A673 (cell line): ENCODE measurements around the gene AMTN. TPM values are rescaled to one million over a fixed set of nuclear protein-coding genes. Genes with fewer than 3 reads are reported as not detected.
"Not testable (repeated sequence)": the region's sequence is repeated elsewhere in the genome, so short reads cannot be mapped to it uniquely, and the experiment has no call there.

Experiments
- BruUV-seq: library from RNA; stranded (reverse); fragments of 400-500 nt; replicated peaks from 2 replicates; lab custom pipeline; 2021; lab: Mats Ljungman, UMichigan
- CTCF ChIA-PET: fragments of 300-600 bp; sonication (Branson Sonifier 250); formaldehyde crosslinking; loops from one replicate; lab custom pipeline; 2022; ENCODE audit warnings: antibody characterized with exemption; lab: Charles Lee
- POLR2A ChIA-PET: fragments of 300-600 bp; sonication (Branson Sonifier 250); formaldehyde crosslinking; loops from one replicate; lab custom pipeline; 2022; ENCODE audit warnings: antibody characterized with exemption; ENCODE audit not compliant: low non-redundant PET; lab: Charles Lee
- DNase-seq: peaks from one replicate; pipeline ENCODE4 v3.0.0-alpha.2; 2015; ENCODE audit warnings: low spot score
- H3K27ac ChIP-seq: fragments of 200-600 bp; sonication (generic); 2 replicates; pipeline ENCODE4 v1.5.1; 2016; ENCODE audit warnings: mixed run types, low read depth, mild to moderate bottlenecking, mixed read lengths, antibody characterized with exemption, low read length; ENCODE audit not compliant: poor library complexity, severe bottlenecking
- H3K27me3 ChIP-seq: fragments of 200-600 bp; sonication (generic); replicated peaks from 2 replicates; pipeline ENCODE4 v1.6.1; 2017; ENCODE audit warnings: mixed run types, low read depth, mild to moderate bottlenecking, mixed read lengths, antibody characterized with exemption, low read length; ENCODE audit not compliant: insufficient read depth, poor library complexity
- H3K36me3 ChIP-seq: fragments of 200-600 bp; sonication (generic); 2 replicates; pipeline ENCODE4 v1.6.1; 2016; ENCODE audit warnings: mixed run types, mild to moderate bottlenecking, mixed read lengths, antibody characterized with exemption, low read length; ENCODE audit not compliant: insufficient read depth, poor library complexity, severe bottlenecking
- H3K4me1 ChIP-seq: fragments of 200-600 bp; sonication (generic); 2 replicates; pipeline ENCODE4 v1.6.1; 2017; ENCODE audit warnings: mixed run types, mild to moderate bottlenecking, mixed read lengths, antibody characterized with exemption, low read length; ENCODE audit not compliant: insufficient read depth, poor library complexity, severe bottlenecking
- H3K4me3 ChIP-seq: fragments of 200-600 bp; sonication (generic); 2 replicates; pipeline ENCODE4 v1.5.1; 2016; ENCODE audit warnings: low read depth, mixed run types, mild to moderate bottlenecking, mixed read lengths, low read length; ENCODE audit not compliant: poor library complexity, severe bottlenecking
- H3K9me3 ChIP-seq: fragments of 200-600 bp; sonication (generic); 2 replicates; pipeline ENCODE4 v1.6.1; 2016; ENCODE audit warnings: mixed run types, low read depth, mild to moderate bottlenecking, mixed read lengths, antibody characterized with exemption, low read length; ENCODE audit not compliant: poor library complexity, severe bottlenecking
- CTCF ChIP-seq: fragments of 300-800, 200-600 bp; sonication (generic); conservative IDR thresholded peaks from 2 replicates; pipeline ENCODE4 v1.5.1; 2017; ENCODE audit warnings: low read depth, mild to moderate bottlenecking, antibody characterized with exemption, low read length, moderate library complexity, mixed read lengths
- EZH2 ChIP-seq: fragments of 200-600 bp; sonication (generic); IDR thresholded peaks from 2 replicates; pipeline ENCODE4 v1.6.1; 2017; ENCODE audit warnings: borderline replicate concordance, low read depth, mild to moderate bottlenecking, mixed read lengths, antibody characterized with exemption, low read length; ENCODE audit not compliant: poor library complexity, severe bottlenecking
- intact Hi-C: fragments of 100-400 bp; cut with micrococcal nuclease; formaldehyde crosslinking; loops from one replicate; pipeline ENCODE4 v1.10.0; 2022; ENCODE audit not compliant: unreplicated experiment
- total RNA-seq: library from RNA; stranded (reverse); gene quantifications from 2 replicates; pipeline ENCODE4 v1.2.3, GENCODE V29; 2021

Gene AMTN
- total RNA-seq, 1 experiment from 2014 or later, result not detected

GRCh38 chr4:70488748-70489147 is 29.6 kb upstream of the AMTN start:
- no peaks in the 10 kb centered on the region for H3K4me1 ChIP-seq
- no peaks in the 10 kb centered on the region for H3K27me3 ChIP-seq
- no TSS peak for BruUV-seq
- H3K4me3 ChIP-seq, result no peak overlapping the region
- H3K36me3 ChIP-seq, result no peaks in the 10 kb centered on the region
- DNase-seq, result no peak
- TF ChIP-seq CTCF (no peak), EZH2 (no peak)
- H3K27ac ChIP-seq, result no peak overlapping the region
- CTCF ChIA-PET, result no interaction called here
- POLR2A ChIA-PET, result no interaction called here
- intact Hi-C loops, result no loop called here
- no peaks in the 10 kb centered on the region for H3K9me3 ChIP-seq

- POLR2A ChIA-PET, result no interaction called here
- BruUV-seq, result no TSS peak
These were observed 22.1 kb upstream of the AMTN start for GRCh38 chr4:70496231-70496630.

GRCh38 chr4:70501838-70502237 is 16.5 kb upstream of the AMTN start:
- H3K27me3 ChIP-seq, POLR2A ChIA-PET, H3K27ac ChIP-seq, BruUV-seq, H3K9me3 ChIP-seq, CTCF ChIA-PET, H3K36me3 ChIP-seq, H3K4me3 ChIP-seq, intact Hi-C loops, H3K4me1 ChIP-seq: not testable (repeated sequence)
- DNase-seq, result peak; percentile 2

More at GRCh38 chr4:70496231-70496630, 22.1 kb upstream of the AMTN start:
- intact Hi-C loops, result no loop called here
- Histone ChIP-seq H3K9me3 (no peaks in the 10 kb centered on the region), H3K36me3 (no peaks in the 10 kb centered on the region), H3K27me3 (no peaks in the 10 kb centered on the region), H3K27ac (no peak overlapping the region), H3K4me1 (no peaks in the 10 kb centered on the region), H3K4me3 (no peak overlapping the region)
- TF ChIP-seq CTCF, result no peak
- TF ChIP-seq EZH2, result no peak
- CTCF ChIA-PET, result no interaction called here
- DNase-seq, result no peak

GRCh38 chr4:70504733-70505132 is 13.6 kb upstream of the AMTN start:
- no peak for DNase-seq
- H3K36me3 ChIP-seq, result no peaks in the 10 kb centered on the region
- no peak overlapping the region for H3K4me3 ChIP-seq
- no peak for TF ChIP-seq CTCF
- TF ChIP-seq EZH2, result no peak
- intact Hi-C loops, result loop anchor here (2.0 to 5.0 kb wide), 3 partner anchors 187 to 612 kb away; no protein-coding TSS in a partner anchor
- H3K4me1 ChIP-seq, result no peaks in the 10 kb centered on the region
- H3K27me3 ChIP-seq, result no peaks in the 10 kb centered on the region
- H3K27ac ChIP-seq, result no peak overlapping the region
- CTCF ChIA-PET, result no interaction called here
- POLR2A ChIA-PET, result no interaction called here
- no TSS peak for BruUV-seq
- no peaks in the 10 kb centered on the region for H3K9me3 ChIP-seq
